ENCODE data around the gene SUGCT. TPM values are rescaled to one million over a fixed set of nuclear protein-coding genes. Genes with fewer than 3 reads are reported as not detected.
A peak's percentile ranks its signal among the peaks of the same experiment; 100 is the strongest.

SUGCT gene
- total RNA-seq, 2 experiments from 2014 or later = not detected

- H3K4me3 ChIP-seq (ENCODE audit: low read depth, low read length, poor library complexity, severe bottlenecking) = no peak overlapping the region
- no peaks in the 10 kb centered on the region for H4K20me1 ChIP-seq (ENCODE audit: insufficient read depth, low read length)
- CTCF ChIA-PET (ENCODE audit: unreplicated experiment) = no interaction called here
- no peak overlapping the region for H2AFZ ChIP-seq (ENCODE audit: low read length)
- H3K4me2 ChIP-seq (ENCODE audit: low read length) = no peak overlapping the region
- no peak overlapping the region for H3K27ac ChIP-seq (ENCODE audit: low read depth, low read length, poor library complexity, severe bottlenecking)
- no peak for DNase-seq (ENCODE audit: low spot score)
- no TSS peak for BruUV-seq (replicated peaks)
- no peaks in the 10 kb centered on the region for H3K9me3 ChIP-seq (ENCODE audit: low read length)
- POLR2A ChIA-PET = interaction anchor here (0.6 to 0.7 kb wide), 2 partner anchors 98 to 351 kb away, joined by 3 read pairs; no protein-coding TSS in a partner anchor
- TF ChIP-seq, protein P1, sequence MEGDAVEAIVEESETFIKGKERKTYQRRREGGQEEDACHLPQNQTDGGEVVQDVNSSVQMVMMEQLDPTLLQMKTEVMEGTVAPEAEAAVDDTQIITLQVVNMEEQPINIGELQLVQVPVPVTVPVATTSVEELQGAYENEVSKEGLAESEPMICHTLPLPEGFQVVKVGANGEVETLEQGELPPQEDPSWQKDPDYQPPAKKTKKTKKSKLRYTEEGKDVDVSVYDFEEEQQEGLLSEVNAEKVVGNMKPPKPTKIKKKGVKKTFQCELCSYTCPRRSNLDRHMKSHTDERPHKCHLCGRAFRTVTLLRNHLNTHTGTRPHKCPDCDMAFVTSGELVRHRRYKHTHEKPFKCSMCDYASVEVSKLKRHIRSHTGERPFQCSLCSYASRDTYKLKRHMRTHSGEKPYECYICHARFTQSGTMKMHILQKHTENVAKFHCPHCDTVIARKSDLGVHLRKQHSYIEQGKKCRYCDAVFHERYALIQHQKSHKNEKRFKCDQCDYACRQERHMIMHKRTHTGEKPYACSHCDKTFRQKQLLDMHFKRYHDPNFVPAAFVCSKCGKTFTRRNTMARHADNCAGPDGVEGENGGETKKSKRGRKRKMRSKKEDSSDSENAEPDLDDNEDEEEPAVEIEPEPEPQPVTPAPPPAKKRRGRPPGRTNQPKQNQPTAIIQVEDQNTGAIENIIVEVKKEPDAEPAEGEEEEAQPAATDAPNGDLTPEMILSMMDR (conservative IDR thresholded peaks at IDR 0.05; ENCODE audit: low read length) = no peak
- no peak for TF ChIP-seq EZH2phosphoT487 (IDR thresholded peaks at IDR 0.05; ENCODE audit: borderline replicate concordance, low read depth, low read length)
- H3K4me1 ChIP-seq (ENCODE audit: insufficient read depth, low read length, poor library complexity, severe bottlenecking) = no peaks in the 10 kb centered on the region
- no peaks in the 10 kb centered on the region for H3K79me2 ChIP-seq (ENCODE audit: insufficient read depth, low read depth, low read length)
- H3K36me3 ChIP-seq (ENCODE audit: insufficient read depth, low read length) = no peaks in the 10 kb centered on the region
- no peaks in the 10 kb centered on the region for H3K9me2 ChIP-seq (ENCODE audit: insufficient read depth, low read length)
- intact Hi-C loops (cut with micrococcal nuclease; ENCODE audit: unreplicated experiment) = loop anchor here (5.0 to 10.0 kb wide), 2 partner anchors 1378 to 1405 kb away; partner anchors contain the start of gene INHBA
Measured at GRCh38 chr7:40327113-40327512, 192.3 kb downstream of the SUGCT start.

DNA sequence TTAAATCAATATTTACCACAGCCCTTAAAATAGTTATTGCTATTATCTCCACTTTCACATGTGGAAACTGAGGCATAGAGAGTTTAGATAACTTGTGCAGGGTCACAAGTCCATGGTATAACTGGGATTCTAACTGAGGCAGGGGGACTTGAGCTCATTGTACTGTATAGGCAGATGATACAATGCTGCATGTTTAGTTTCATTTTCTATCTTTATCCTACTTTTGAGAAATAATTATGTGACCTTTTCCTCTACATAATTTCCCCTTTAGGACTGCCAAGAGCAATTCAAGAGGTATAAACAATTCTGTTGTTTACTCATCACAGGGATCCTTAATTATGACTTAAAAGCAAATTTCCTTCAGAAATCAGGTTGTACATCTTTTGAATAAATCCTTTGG, 193.1 kb downstream of the SUGCT start:
- no peak for DNase-seq (ENCODE audit: low spot score)
- no peak overlapping the region for H3K4me3 ChIP-seq (ENCODE audit: low read depth, low read length, poor library complexity, severe bottlenecking)
- no peak overlapping the region for H3K4me2 ChIP-seq (ENCODE audit: low read length)
- intact Hi-C loops (cut with micrococcal nuclease; ENCODE audit: unreplicated experiment) = loop anchor here (2.0 to 10.0 kb wide), 3 partner anchors 95 to 1404 kb away; partner anchors contain the start of gene INHBA
- no peaks in the 10 kb centered on the region for H3K9me2 ChIP-seq (ENCODE audit: insufficient read depth, low read length)
- ChIA-PET CTCF (ENCODE audit: unreplicated experiment) (no interaction called here), POLR2A (interaction anchor here (0.9 kb wide), 1 partner anchor 52 kb away, joined by 3 read pairs; no protein-coding TSS in a partner anchor)
- H3K79me2 ChIP-seq (ENCODE audit: insufficient read depth, low read depth, low read length) = no peaks in the 10 kb centered on the region
- H3K9me3 ChIP-seq (ENCODE audit: low read length) = no peaks in the 10 kb centered on the region
- BruUV-seq (replicated peaks) = no TSS peak
- H4K20me1 ChIP-seq (ENCODE audit: insufficient read depth, low read length) = no peaks in the 10 kb centered on the region
- H2AFZ ChIP-seq (ENCODE audit: low read length) = no peak overlapping the region
- H3K4me1 ChIP-seq (ENCODE audit: insufficient read depth, low read length, poor library complexity, severe bottlenecking) = no peaks in the 10 kb centered on the region
- no peaks in the 10 kb centered on the region for H3K36me3 ChIP-seq (ENCODE audit: insufficient read depth, low read length)
- no peak overlapping the region for H3K27ac ChIP-seq (ENCODE audit: low read depth, low read length, poor library complexity, severe bottlenecking)
- TF ChIP-seq EZH2phosphoT487 (IDR thresholded peaks at IDR 0.05; ENCODE audit: borderline replicate concordance, low read depth, low read length) = no peak
- TF ChIP-seq, protein P1 (conservative IDR thresholded peaks at IDR 0.05; ENCODE audit: low read length) = no peak

- H3K9me3 ChIP-seq (ENCODE audit: low read length) = no peaks in the 10 kb centered on the region
- no peaks in the 10 kb centered on the region for H3K4me1 ChIP-seq (ENCODE audit: insufficient read depth, low read length, poor library complexity, severe bottlenecking)
- H3K4me2 ChIP-seq (ENCODE audit: low read length) = no peak overlapping the region
- no peaks in the 10 kb centered on the region for H3K9me2 ChIP-seq (ENCODE audit: insufficient read depth, low read length)
- H4K20me1 ChIP-seq (ENCODE audit: insufficient read depth, low read length) = no peaks in the 10 kb centered on the region
- BruUV-seq (replicated peaks) = no TSS peak
- no peak for TF ChIP-seq EZH2phosphoT487 (IDR thresholded peaks at IDR 0.05; ENCODE audit: borderline replicate concordance, low read depth, low read length)
- TF ChIP-seq, protein P1 (conservative IDR thresholded peaks at IDR 0.05; ENCODE audit: low read length) = peak; percentile 86
- DNase-seq (ENCODE audit: low spot score) = peak; percentile 56
- ChIA-PET POLR2A (no interaction called here), CTCF (ENCODE audit: unreplicated experiment) (no interaction called here)
- H3K79me2 ChIP-seq (ENCODE audit: insufficient read depth, low read depth, low read length) = no peaks in the 10 kb centered on the region
- H3K27ac ChIP-seq (ENCODE audit: low read depth, low read length, poor library complexity, severe bottlenecking) = no peak overlapping the region
- H3K4me3 ChIP-seq (ENCODE audit: low read depth, low read length, poor library complexity, severe bottlenecking) = no peak overlapping the region
- H2AFZ ChIP-seq (ENCODE audit: low read length) = no peak overlapping the region
- intact Hi-C loops (cut with micrococcal nuclease; ENCODE audit: unreplicated experiment) = loop anchor here (1.0 to 10.0 kb wide), 4 partner anchors 97 to 1403 kb away; partner anchors contain the start of gene INHBA
- no peaks in the 10 kb centered on the region for H3K36me3 ChIP-seq (ENCODE audit: insufficient read depth, low read length)
Measured at GRCh38 chr7:40329601-40330153, 194.9 kb downstream of the SUGCT start.

All from OCI-LY7 (cell line).